Stimulated activated naive CD4-positive, alpha-beta T cell treated with Interleukin-2 at 50 U/mL for 16 hours (primary cell): Measurements from ENCODE around the gene IQCH.
"Not testable (repeated sequence)": the region's sequence is repeated elsewhere in the genome, so short reads cannot be mapped to it uniquely, and the experiment has no call there.

Experiments used
- DNase-seq: peaks from one replicate; lab custom pipeline; 2025; lab: John Stamatoyannopoulos, UW

IQCH gene

GRCh38 chr15:67446449-67446848 lies 191.9 kb downstream of the IQCH start:
- no peak for DNase-seq

GRCh38 chr15:67448372-67448771 lies 193.8 kb downstream of the IQCH start:
- DNase-seq = not testable (repeated sequence)

GRCh38 chr15:67453703-67454102 lies 199.1 kb downstream of the IQCH start:
- DNase-seq = not testable (repeated sequence)

- DNase-seq = peak; percentile 71
Observed at GRCh38 chr15:67456677-67457529, 202.3 kb downstream of the IQCH start.

GRCh38 chr15:67458331-67459029 lies 203.9 kb downstream of the IQCH start:
- no peak for DNase-seq

GRCh38 chr15:67460521-67460920 lies 205.9 kb downstream of the IQCH start:
- DNase-seq = no peak

- DNase-seq = no peak
Observed at GRCh38 chr15:67461735-67462134, 207.1 kb downstream of the IQCH start.

GRCh38 chr15:67462875-67463274 lies 208.3 kb downstream of the IQCH start:
- DNase-seq = no peak

- DNase-seq = no peak
Observed at GRCh38 chr15:67463488-67463887, 208.9 kb downstream of the IQCH start.

GRCh38 chr15:67465196-67465952 lies 210.8 kb downstream of the IQCH start:
- no peak for DNase-seq

GRCh38 chr15:67468416-67468815 lies 213.8 kb downstream of the IQCH start:
- DNase-seq = no peak

- no peak for DNase-seq
Observed at GRCh38 chr15:67469680-67470079, 215.1 kb downstream of the IQCH start.

- DNase-seq = no peak
Observed at GRCh38 chr15:67472957-67473356, 218.4 kb downstream of the IQCH start.

- DNase-seq = no peak
Observed at GRCh38 chr15:67474405-67475110, 220.0 kb downstream of the IQCH start.

- no peak for DNase-seq
Observed at GRCh38 chr15:67479781-67480505, 225.4 kb downstream of the IQCH start.

GRCh38 chr15:67480741-67481140 lies 226.2 kb downstream of the IQCH start:
- no peak for DNase-seq

- no peak for DNase-seq
Observed at GRCh38 chr15:67481680-67482079, 227.1 kb downstream of the IQCH start.

GRCh38 chr15:67495585-67495984 lies 241.0 kb downstream of the IQCH start:
- no peak for DNase-seq

- no peak for DNase-seq
Observed at GRCh38 chr15:67501177-67501835, 246.7 kb downstream of the IQCH start.

- no peak for DNase-seq
Observed at GRCh38 chr15:67501836-67502461, 247.4 kb downstream of the IQCH start.
